ENCODE data around the gene P2RY2.
A peak's percentile ranks its signal among the peaks of the same experiment; 100 is the strongest.

The P2RY2 gene

GRCh38 chr11:73244589-73245240 is 26.6 kb downstream of the P2RY2 start:
- Histone ChIP-seq H3K36me3 (no peaks in the 10 kb centered on the region), H3K9me3 (no peaks in the 10 kb centered on the region), H3K4me3 (ENCODE audit: low read depth, low read length) (0 out of 2 replicates have a peak overlapping the region, but pooled peaks have one; percentile 2), H3K4me1 (peaks cover 31% of the 10 kb centered on the region), H3K27me3 (no peaks in the 10 kb centered on the region)
- DNase-seq, result no peak
- no peak for TF ChIP-seq CTCF (IDR thresholded peaks at IDR 0.05; ENCODE audit: low read depth, low read length)

GRCh38 chr11:73245461-73245860 is 27.4 kb downstream of the P2RY2 start:
- DNase-seq, result peak; percentile 88
- no peak for TF ChIP-seq CTCF (IDR thresholded peaks at IDR 0.05; ENCODE audit: low read depth, low read length)
- Histone ChIP-seq H3K4me3 (ENCODE audit: low read depth, low read length) (peak overlapping the region; percentile 47), H3K36me3 (no peaks in the 10 kb centered on the region), H3K4me1 (peaks cover 31% of the 10 kb centered on the region), H3K9me3 (no peaks in the 10 kb centered on the region), H3K27me3 (no peaks in the 10 kb centered on the region)

GRCh38 chr11:73246303-73246702 is 28.2 kb downstream of the P2RY2 start:
- peaks cover 31% of the 10 kb centered on the region for H3K4me1 ChIP-seq
- no peak for DNase-seq
- H3K4me3 ChIP-seq (ENCODE audit: low read depth, low read length), result no peak overlapping the region
- TF ChIP-seq CTCF (IDR thresholded peaks at IDR 0.05; ENCODE audit: low read depth, low read length), result no peak
- H3K9me3 ChIP-seq, result no peaks in the 10 kb centered on the region
- no peaks in the 10 kb centered on the region for H3K27me3 ChIP-seq
- no peaks in the 10 kb centered on the region for H3K36me3 ChIP-seq

GRCh38 chr11:73248526-73249185 is 30.6 kb downstream of the P2RY2 start:
- no peaks in the 10 kb centered on the region for H3K27me3 ChIP-seq
- no peak for DNase-seq
- no peak for TF ChIP-seq CTCF (IDR thresholded peaks at IDR 0.05; ENCODE audit: low read depth, low read length)
- peaks cover 21% of the 10 kb centered on the region for H3K4me1 ChIP-seq
- no peaks in the 10 kb centered on the region for H3K36me3 ChIP-seq
- no peak overlapping the region for H3K4me3 ChIP-seq (ENCODE audit: low read depth, low read length)
- H3K9me3 ChIP-seq, result no peaks in the 10 kb centered on the region

GRCh38 chr11:73249304-73249703 is 31.2 kb downstream of the P2RY2 start:
- Histone ChIP-seq H3K4me3 (ENCODE audit: low read depth, low read length) (no peak overlapping the region), H3K4me1 (peaks cover 20% of the 10 kb centered on the region), H3K27me3 (no peaks in the 10 kb centered on the region), H3K36me3 (no peaks in the 10 kb centered on the region), H3K9me3 (no peaks in the 10 kb centered on the region)
- TF ChIP-seq CTCF (IDR thresholded peaks at IDR 0.05; ENCODE audit: low read depth, low read length), result no peak
- no peak for DNase-seq
